IgD-negative memory B cell (primary cell): ENCODE measurements around the gene RAB37. TPM values are rescaled to one million over a fixed set of nuclear protein-coding genes. Genes with fewer than 3 reads are reported as not detected.

Experiments used
- H3K27ac Mint-ChIP-seq, 3 donors: one replicate each; pipeline ENCODE4 v1.8.0; 2020 to 2022; ENCODE audit warnings: mild to moderate bottlenecking in 3 of 3, mixed read lengths in 3 of 3, moderate library complexity in 1 of 3
- H3K27me3 Mint-ChIP-seq: one replicate; pipeline ENCODE4 v1.8.0; 2021; ENCODE audit warnings: mixed read lengths
- H3K36me3 Mint-ChIP-seq: one replicate; pipeline ENCODE4 v1.8.0; 2020; ENCODE audit warnings: mild to moderate bottlenecking, mixed read lengths
- H3K4me1 Mint-ChIP-seq, 3 donors: one replicate each; pipeline ENCODE4 v1.8.0; 2020 to 2022; ENCODE audit warnings: mixed read lengths in 3 of 3, mild to moderate bottlenecking in 1 of 3
- H3K4me3 Mint-ChIP-seq, 4 donors: one replicate each; pipeline ENCODE4 v1.8.0; 2020 to 2022; ENCODE audit warnings: mild to moderate bottlenecking in 4 of 4, mixed read lengths in 4 of 4, moderate library complexity in 3 of 4
- H3K9me3 Mint-ChIP-seq, 3 donors: one replicate each; pipeline ENCODE4 v1.8.0; 2020 to 2021; ENCODE audit warnings: mixed read lengths in 3 of 3, mild to moderate bottlenecking in 1 of 3
- polyA plus RNA-seq: library from polyadenylated mRNA; unstranded; fragments of 300-500 nt; fragmentation: Illumina TruSeq; gene quantifications from one replicate; pipeline ENCODE4 v1.2.3, GENCODE V29; 2021

The RAB37 gene
- polyA plus RNA-seq, 1 donor from 2014 or later: 76.5 TPM

DNA sequence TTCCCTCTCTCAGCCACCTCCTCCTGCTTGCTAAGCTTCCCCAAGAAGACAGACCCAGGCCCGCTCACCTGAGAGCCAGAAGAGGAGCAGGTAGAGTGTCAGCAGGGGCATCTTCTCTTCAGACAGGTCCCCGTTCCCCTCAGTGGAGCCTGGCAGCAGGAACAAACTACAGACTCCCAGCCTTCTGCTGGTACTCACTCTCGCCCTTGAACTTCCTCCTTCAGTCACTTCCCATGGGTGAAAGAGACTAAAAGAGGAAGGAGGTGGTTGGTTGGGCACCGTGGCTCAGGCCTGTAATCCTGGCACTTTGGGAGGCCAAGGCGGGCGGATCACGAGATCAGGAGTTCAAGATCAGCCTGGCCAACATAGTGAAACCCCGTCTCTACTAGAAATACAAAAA, 24.3 kb upstream of the RAB37 start, which contains the start of gene CD300LF:
Gene CD300LF (minus strand): TSS at position 168 of the 400 bp plus-strand sequence. CDS start 57 bp downstream, at position 111.
- no peaks in the 10 kb centered on the region for H3K27me3 Mint-ChIP-seq
- peaks cover 14 to 19% (median 15%) of the 10 kb centered on the region in 3 donors for H3K4me1 Mint-ChIP-seq
- no peaks in the 10 kb centered on the region for H3K36me3 Mint-ChIP-seq
- H3K9me3 Mint-ChIP-seq: no peaks in the 10 kb centered on the region
- peak within 1 kb of the TSS in 1 of 3 donors; percentile 70 for H3K27ac Mint-ChIP-seq
- H3K4me3 Mint-ChIP-seq: peak within 1 kb of the TSS in 3 of 4 donors; percentile 30 to 89 (median 48)

DNA sequence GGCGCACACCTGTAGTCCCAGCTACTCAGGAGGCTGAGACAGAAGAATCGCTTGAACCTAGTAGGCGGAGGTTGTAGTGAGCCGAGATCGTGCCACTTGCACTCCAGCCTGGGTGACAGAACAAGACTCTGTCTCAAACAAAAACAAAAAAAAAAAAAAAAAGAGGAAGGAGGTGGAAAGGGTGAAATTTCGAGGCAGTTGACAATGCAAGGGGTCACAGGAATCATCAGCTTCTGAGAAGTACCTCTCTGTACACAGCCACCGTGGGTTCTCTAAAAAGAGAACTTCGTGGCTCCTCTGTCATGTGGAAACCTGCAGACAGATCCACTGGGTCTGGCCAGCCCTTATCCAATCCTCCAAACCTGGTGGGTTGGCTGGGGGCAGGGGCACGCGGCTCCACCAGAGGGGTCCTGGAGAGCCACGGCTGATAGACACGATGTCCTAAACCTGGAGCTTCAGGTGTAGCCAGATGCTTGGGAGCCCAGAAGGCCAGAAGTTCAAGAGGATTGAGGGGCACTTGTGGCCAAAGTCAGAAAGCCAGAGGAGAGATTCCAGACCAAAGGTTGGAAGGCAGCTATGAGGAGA, 23.8 kb upstream of the RAB37 start:
- H3K4me3 Mint-ChIP-seq: peak overlapping the region in 3 of 4 donors; percentile 25 to 61 (median 30)
- peaks cover 14 to 19% (median 15%) of the 10 kb centered on the region in 3 donors for H3K4me1 Mint-ChIP-seq
- no peaks in the 10 kb centered on the region for H3K36me3 Mint-ChIP-seq
- no peaks in the 10 kb centered on the region for H3K27me3 Mint-ChIP-seq
- no peaks in the 10 kb centered on the region for H3K9me3 Mint-ChIP-seq
- peak overlapping the region in 1 of 3 donors; percentile 70 for H3K27ac Mint-ChIP-seq

DNA sequence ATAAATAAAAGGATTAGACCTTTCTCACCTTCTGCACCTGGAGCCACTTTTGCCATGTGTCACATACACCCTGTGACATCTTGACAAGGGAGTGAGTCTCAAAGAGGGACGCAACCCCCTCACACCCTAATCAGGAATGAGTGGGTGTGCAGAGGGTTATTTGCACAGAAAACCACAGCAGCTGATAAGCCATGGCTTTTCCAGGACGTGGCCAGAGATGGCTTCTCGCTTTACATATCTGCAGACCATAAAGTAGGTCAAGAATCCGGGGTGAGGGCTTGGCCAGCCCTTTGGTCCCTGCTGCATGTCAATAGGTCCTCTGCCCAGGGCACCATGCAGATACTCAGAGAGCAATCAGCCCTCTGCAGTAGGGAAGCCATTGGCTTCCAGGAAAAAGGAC, 21.9 kb upstream of the RAB37 start:
- Mint-ChIP-seq H3K4me3 (no peak overlapping the region), H3K27me3 (peaks cover 3% of the 10 kb centered on the region), H3K36me3 (no peaks in the 10 kb centered on the region), H3K27ac (no peak overlapping the region), H3K4me1 (peaks cover 14 to 19% (median 15%) of the 10 kb centered on the region in 3 donors), H3K9me3 (no peaks in the 10 kb centered on the region)

GRCh38 chr17:74720506-74720905, 16.6 kb upstream of the RAB37 start:
- Mint-ChIP-seq H3K36me3 (no peaks in the 10 kb centered on the region), H3K4me1 (peaks cover 0 to 6% (median 2%) of the 10 kb centered on the region in 3 donors), H3K27ac (no peak overlapping the region), H3K4me3 (no peak overlapping the region), H3K27me3 (peaks cover 8% of the 10 kb centered on the region), H3K9me3 (no peaks in the 10 kb centered on the region)

GRCh38 chr17:74722782-74723181, 14.3 kb upstream of the RAB37 start:
- Mint-ChIP-seq H3K27ac (no peak overlapping the region), H3K4me3 (no peak overlapping the region), H3K4me1 (peaks cover 0 to 6% (median 2%) of the 10 kb centered on the region in 3 donors), H3K9me3 (no peaks in the 10 kb centered on the region), H3K36me3 (no peaks in the 10 kb centered on the region), H3K27me3 (peaks cover 10% of the 10 kb centered on the region)

DNA sequence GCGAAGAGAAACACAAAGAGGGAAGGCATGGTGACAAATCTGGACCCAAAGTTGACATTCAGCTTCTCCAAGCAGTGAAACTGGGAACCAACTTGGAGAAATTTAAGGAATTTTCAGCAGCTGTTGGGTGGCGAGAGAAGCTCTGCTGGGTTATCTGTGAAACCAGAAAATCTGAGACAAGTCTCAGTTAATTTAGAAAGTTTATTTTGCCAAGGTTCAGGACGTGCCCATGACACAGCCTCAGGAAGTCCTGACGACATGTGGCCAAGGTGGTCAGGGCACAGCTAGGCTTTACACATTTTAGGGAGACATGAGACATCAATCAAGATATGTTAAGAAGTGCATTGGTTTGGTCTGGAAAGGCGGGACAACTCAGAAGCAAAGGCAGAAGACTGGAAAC, 13.2 kb upstream of the RAB37 start:
- Mint-ChIP-seq H3K9me3 (no peaks in the 10 kb centered on the region), H3K27me3 (peaks cover 10% of the 10 kb centered on the region), H3K27ac (no peak overlapping the region), H3K4me1 (peaks cover 0 to 6% (median 2%) of the 10 kb centered on the region in 3 donors), H3K36me3 (no peaks in the 10 kb centered on the region), H3K4me3 (no peak overlapping the region)

DNA sequence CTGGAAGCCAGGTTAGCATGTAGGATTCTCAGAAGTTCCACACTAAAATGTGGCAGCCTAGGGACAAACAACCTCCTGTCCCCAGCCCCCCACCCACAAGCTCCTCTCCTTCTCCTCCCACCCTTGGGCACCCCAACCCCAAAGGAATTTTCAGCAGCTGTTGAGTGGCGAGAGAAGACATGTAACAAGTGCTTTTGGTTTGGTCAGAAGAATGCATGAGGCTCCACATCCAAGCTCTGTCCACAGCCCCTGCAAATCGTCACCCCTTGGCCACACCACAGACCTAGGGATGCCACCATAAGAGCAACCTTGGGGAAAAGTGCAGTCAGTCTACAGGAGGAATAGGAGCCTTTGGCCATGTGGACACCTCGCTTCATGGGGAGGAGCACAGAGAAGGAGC, 11.9 kb upstream of the RAB37 start:
- Mint-ChIP-seq H3K4me1 (peaks cover 0 to 6% (median 4%) of the 10 kb centered on the region in 3 donors), H3K9me3 (no peaks in the 10 kb centered on the region), H3K4me3 (peak overlapping the region in 1 of 4 donors; percentile 37), H3K27ac (no peak overlapping the region), H3K36me3 (no peaks in the 10 kb centered on the region), H3K27me3 (peaks cover 8% of the 10 kb centered on the region)

DNA sequence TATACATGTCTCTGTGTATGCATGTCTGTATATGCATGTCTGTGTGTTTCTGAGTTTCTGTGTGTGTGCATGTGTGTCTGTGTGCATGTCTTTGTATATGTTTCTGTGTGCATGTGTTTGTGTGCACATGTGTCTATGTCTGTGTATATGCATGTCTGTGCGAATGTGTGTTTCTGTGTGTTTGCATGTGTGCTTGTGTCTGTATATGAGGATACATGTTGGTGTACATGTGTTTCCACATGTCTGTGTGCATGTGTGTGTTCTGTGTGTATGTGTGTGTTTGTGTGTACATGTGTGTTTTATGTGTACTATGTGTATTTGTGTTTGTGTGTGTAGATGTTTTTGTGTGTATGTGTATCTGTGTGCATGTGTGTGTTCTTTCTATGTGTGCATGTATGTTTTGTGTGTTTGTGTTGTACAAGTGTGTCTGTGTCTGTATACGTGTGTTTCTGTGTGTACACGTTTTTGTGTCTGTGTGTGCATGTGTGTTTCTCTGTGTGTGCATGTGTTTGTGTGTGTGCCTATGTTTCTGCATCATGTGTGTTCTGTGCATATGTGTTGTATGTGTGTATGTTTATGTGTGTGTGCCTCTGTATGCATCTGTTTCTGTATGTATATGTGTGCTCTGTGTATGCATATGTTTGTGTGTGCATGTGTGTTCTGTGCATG, 8.9 kb upstream of the RAB37 start:
- peaks cover 0 to 17% (median 11%) of the 10 kb centered on the region in 3 donors for H3K4me1 Mint-ChIP-seq
- no peaks in the 10 kb centered on the region for H3K36me3 Mint-ChIP-seq
- H3K27ac Mint-ChIP-seq: no peak overlapping the region
- H3K27me3 Mint-ChIP-seq: peaks cover 6% of the 10 kb centered on the region
- no peak overlapping the region for H3K4me3 Mint-ChIP-seq
- no peaks in the 10 kb centered on the region for H3K9me3 Mint-ChIP-seq

- H3K27me3 Mint-ChIP-seq: peaks cover 6% of the 10 kb centered on the region
- peaks cover 0 to 17% (median 11%) of the 10 kb centered on the region in 3 donors for H3K4me1 Mint-ChIP-seq
- no peaks in the 10 kb centered on the region for H3K36me3 Mint-ChIP-seq
- H3K27ac Mint-ChIP-seq: no peak overlapping the region
- no peaks in the 10 kb centered on the region for H3K9me3 Mint-ChIP-seq
- no peak overlapping the region for H3K4me3 Mint-ChIP-seq
Measured at GRCh38 chr17:74728702-74729075, 8.4 kb upstream of the RAB37 start.

- Mint-ChIP-seq H3K27me3 (peaks cover 6% of the 10 kb centered on the region), H3K27ac (no peak overlapping the region), H3K4me3 (no peak overlapping the region), H3K4me1 (peaks cover 0 to 20% (median 14%) of the 10 kb centered on the region in 3 donors), H3K9me3 (no peaks in the 10 kb centered on the region), H3K36me3 (no peaks in the 10 kb centered on the region)
Measured at GRCh38 chr17:74729368-74729767, 7.7 kb upstream of the RAB37 start.

GRCh38 chr17:74729866-74730265, 7.2 kb upstream of the RAB37 start:
- peaks cover 6% of the 10 kb centered on the region for H3K27me3 Mint-ChIP-seq
- H3K27ac Mint-ChIP-seq: no peak overlapping the region
- peaks cover 0 to 21% (median 19%) of the 10 kb centered on the region in 3 donors for H3K4me1 Mint-ChIP-seq
- H3K9me3 Mint-ChIP-seq: no peaks in the 10 kb centered on the region
- H3K36me3 Mint-ChIP-seq: no peaks in the 10 kb centered on the region
- H3K4me3 Mint-ChIP-seq: no peak overlapping the region

DNA sequence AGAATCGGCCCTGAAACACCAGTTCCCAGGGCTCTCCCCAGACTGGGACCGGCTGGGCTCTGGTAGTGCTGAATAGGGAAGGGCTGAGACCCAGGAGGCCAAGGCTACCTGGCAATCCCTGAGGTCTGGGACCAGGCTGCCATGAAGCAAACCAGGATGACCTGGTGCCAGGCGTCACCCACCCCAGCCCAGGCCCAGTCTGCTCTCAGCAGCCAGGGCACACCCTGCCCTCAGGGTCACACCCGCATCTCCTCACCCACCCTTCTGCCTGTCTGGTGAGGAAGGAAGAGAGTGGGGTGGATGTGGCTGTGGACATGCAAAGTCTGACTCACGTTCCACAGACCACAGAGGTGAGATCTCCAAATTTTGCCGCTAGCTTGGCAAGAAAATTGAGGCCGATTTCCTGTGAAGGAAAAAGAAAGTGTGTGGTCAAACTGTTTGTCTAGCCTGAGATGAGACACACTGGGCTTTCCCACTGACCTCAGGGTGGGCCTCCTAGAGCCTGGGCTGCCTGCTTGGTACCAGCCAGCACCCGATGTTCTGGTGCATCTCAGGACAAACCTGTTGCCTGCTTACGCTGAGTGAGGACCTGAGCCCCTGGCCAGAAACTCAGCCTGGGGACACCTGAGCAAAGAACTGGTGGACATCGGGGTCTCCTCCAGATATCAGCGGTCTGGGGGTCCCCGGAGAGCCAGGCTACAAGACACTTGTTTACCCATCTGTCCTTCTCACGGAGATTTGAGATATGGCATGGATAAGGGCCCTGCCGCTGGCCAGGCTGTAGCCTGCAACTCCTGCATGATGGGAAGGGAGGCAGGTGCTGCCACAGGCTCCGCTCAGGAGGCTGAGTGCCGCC, 6.3 kb upstream of the RAB37 start:
- H3K9me3 Mint-ChIP-seq: no peaks in the 10 kb centered on the region
- H3K27ac Mint-ChIP-seq: peak overlapping the region in 1 of 3 donors; percentile 11
- H3K36me3 Mint-ChIP-seq: no peaks in the 10 kb centered on the region
- H3K4me1 Mint-ChIP-seq: peaks cover 0 to 21% (median 17%) of the 10 kb centered on the region in 3 donors
- peaks cover 6% of the 10 kb centered on the region for H3K27me3 Mint-ChIP-seq
- peak overlapping the region in 2 of 4 donors; percentile 65 to 88 for H3K4me3 Mint-ChIP-seq

GRCh38 chr17:74731347-74731605, 5.8 kb upstream of the RAB37 start:
- no peaks in the 10 kb centered on the region for H3K9me3 Mint-ChIP-seq

DNA sequence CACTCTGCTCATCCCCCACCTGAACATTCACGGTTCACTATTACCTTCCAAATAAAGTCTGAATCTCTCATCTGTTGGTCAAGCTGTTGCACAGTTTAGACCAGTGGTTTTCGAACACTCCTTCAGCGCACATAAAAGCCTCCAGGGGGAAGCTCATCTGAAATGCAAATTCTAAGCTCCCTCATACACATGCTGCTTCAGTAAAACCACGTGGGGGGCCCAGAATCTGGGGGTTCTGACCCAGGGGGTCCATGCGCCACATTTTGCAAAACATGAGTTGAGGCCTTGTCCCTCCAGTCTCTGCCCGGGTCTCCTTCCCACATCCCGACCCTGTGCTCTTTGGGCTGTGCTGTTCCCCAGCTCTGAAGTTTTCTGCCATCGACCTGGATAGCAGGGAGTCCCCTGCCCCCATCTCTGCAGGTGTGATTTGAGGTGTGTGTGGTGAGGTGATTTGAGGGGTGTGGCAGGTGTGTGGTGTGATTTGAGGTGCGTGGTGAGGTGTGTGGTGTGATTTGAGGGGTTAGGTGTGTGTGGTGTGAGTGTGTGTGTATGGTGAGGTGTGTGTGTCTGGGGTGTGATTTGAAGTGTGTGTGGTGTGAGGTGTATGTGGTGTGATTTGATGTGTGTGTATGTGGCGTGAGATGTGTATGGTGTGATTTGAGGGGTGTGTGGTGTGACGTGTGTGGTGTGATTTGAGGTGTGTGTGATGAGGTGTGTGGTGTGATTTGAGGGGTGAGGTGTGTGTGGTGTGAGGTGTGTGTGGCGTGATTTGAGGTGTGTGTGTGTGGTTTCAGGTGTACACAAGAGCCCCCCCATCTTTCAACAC, 4.8 kb upstream of the RAB37 start:
- H3K36me3 Mint-ChIP-seq: no peaks in the 10 kb centered on the region
- H3K4me1 Mint-ChIP-seq: peaks cover 7 to 27% (median 22%) of the 10 kb centered on the region in 3 donors
- H3K4me3 Mint-ChIP-seq: no peak overlapping the region
- no peaks in the 10 kb centered on the region for H3K9me3 Mint-ChIP-seq
- no peak overlapping the region for H3K27ac Mint-ChIP-seq
- peaks cover 4% of the 10 kb centered on the region for H3K27me3 Mint-ChIP-seq

More at GRCh38 chr17:74731347-74731605, 5.8 kb upstream of the RAB37 start:
- H3K27me3 Mint-ChIP-seq: peaks cover 4% of the 10 kb centered on the region
- H3K4me3 Mint-ChIP-seq: peak overlapping the region in 1 of 4 donors; percentile 19
- H3K4me1 Mint-ChIP-seq: peaks cover 2 to 23% (median 19%) of the 10 kb centered on the region in 3 donors
- H3K36me3 Mint-ChIP-seq: no peaks in the 10 kb centered on the region
- no peak overlapping the region for H3K27ac Mint-ChIP-seq
